NCI-H2227 (cell line): Measurements from ENCODE around the gene SHB.
A peak's percentile ranks its signal among the peaks of the same experiment; 100 is the strongest.

ENCODE experiments used
- DNase-seq: peaks from one replicate; lab custom pipeline; 2025; ENCODE audit not compliant: unreplicated experiment; lab: John Stamatoyannopoulos, UW

SHB gene

DNA sequence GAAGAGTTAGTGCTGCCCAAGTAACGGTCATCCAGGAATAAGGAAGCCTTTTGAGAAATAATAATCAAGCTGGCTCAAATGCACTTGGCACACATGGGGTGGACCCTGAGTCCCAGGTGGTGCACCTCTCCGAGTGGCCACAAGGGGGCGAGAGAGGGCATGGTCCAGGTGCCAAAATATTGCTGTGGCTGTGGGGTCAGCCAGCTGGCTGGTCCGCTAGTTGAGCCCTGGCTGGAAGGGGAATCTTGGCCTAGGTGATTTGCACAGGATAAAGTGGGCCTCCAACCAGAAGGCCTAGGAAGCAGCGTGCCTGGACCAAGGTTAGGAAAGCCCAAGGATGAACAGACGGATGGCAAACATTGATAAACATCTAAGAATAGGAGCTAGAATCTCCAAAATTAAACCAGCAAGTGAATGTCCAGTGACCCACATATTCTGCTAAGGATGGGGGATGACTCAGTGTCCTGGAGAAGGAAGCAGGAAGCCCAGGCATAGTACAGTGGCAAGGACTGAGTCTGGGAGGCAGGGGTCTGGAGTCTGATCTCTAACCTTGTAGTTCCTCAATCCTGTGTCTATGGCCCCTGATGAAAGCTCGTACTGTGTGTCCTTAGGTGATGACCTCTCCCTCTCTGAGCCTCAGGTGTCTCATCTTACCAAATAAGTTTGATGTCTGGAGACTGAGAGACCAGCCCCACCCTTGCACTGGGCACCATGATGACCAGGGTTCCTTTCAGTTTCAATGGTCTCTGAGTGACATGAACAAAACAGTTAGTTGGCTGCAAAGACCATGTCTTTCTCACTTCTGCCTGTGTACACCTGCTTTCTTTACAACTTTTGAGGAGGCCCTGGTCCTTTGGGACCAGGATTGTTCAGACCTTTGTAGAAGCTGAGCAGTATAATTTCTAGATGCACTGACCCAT, 19.2 kb upstream of the SHB start:
- peak; percentile 41 for DNase-seq

DNA sequence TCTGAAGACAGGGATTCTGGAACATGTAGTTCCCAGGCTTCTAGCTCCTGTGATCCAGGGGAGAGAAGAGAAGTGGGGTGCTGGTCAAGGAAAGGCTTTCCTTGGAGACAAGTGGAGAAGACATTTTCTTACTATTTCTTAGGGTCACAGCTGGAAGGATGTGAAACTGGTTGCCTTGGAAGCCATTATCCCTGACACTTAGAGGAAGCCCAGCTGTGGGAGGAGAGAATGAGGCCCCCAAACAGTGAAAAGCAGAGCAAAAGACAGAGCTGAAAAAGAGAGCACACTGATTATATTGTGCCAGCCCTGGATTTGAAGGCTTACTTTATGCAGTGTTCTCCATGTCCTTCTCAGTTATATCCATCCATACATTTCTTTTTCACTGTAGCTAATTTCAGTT, 17.5 kb upstream of the SHB start:
- DNase-seq = no peak

DNA sequence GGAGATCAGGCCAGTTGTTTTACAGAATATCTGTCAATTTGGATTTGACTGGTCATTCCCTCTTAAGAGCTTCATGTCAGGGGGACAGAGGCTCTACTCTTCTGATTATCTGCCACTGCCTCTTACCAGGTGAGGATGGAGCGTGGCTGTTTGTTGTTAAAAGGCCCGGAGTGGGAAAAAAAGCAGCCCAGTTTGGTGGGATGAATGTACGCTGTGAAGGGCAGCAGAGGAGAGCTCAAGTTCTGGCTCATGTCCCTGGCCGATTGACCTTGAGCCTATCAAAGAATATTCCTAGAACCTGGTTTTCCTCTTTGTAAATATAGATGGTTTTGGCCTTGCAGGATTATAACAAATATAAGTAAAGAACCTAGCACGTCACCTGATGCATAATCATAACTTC, 16.3 kb upstream of the SHB start:
- no peak for DNase-seq

DNA sequence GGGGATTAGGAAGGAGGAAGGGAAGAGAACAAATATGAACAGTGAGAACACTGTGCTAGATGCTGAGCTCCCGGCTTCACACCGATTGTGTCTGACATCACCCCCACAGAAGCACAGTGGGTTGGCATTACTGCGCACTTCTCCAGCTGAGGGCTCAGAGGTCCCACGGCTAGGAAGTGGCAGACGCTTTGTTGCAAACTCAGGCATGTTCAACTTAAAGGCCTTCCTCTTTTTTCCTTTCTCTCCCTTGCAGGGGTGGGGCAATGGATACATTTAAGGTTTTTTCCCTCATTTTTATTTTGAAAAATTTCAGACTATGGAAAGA, 15.5 kb upstream of the SHB start:
- no peak for DNase-seq

DNA sequence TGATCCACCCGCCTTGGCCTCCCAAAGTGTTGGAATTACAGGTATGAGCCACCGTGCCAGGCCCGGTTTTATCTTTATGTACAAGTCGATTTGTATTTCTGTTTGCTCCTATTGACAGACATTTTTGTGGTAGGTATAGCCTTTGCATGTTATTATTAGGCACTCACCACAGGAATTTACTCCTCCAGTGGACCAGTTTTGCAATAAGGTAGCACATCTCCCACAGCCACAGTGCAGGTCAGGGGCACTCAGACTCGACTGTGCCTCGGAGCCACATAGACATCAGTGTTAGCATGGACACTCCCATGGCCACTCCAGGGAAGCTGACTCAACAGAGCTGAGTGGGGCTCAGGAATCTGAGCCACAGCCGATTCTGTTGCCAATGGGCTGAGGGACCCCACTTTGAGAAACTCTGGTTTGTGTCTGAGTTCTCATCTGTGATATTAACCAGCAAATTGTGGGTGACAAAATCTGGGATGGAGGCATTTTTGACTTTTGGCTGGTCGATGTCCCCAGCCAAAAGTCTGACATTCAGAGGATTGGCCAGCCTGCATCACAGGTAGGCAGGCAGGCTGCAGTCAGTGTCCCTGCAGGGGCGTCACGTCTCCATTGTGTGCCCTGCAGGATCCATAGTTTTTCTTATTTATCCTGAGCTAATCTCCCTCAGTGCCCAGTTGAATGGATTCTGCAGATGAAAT, 15.0 kb upstream of the SHB start:
- no peak for DNase-seq

DNA sequence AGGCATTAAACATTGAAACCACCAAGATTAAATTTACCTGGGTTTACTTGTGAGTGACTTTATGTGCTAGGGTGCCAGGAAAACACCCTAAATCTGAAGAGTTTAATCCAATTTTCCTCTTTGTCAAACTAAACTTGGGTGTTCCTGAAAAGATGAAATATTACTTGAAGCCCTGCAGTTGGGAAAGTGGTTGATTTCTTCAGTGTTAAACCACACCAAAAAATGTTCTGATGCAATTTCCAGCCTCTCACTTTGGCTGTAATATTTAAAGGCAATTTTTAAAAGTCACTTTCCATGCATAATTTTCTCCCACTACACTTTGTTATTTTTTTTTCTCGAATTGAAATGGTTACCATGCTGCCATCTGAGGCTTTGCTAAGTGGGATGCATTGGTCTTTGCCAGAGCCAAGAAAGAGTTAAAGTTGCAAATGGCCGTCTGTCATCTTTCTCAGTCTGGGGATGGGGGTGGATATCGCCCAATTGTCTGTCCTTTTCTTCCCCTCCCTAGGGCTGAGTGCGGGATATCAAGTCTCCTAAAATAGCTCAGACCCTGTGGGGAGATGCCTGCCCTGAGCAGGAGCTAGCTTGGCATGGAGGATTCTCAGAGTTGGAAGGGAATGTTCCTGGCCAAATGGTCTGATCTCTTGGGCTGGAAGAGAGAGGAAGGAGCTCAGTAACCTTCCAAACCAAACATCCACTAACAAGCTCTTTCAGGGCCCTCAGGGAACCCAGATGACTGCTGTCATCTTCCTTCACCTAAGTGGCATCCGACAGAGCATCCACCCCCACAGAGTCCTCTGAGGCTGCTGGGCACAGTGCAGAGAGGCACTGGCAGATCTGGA, 13.6 kb upstream of the SHB start:
- no peak for DNase-seq

DNA sequence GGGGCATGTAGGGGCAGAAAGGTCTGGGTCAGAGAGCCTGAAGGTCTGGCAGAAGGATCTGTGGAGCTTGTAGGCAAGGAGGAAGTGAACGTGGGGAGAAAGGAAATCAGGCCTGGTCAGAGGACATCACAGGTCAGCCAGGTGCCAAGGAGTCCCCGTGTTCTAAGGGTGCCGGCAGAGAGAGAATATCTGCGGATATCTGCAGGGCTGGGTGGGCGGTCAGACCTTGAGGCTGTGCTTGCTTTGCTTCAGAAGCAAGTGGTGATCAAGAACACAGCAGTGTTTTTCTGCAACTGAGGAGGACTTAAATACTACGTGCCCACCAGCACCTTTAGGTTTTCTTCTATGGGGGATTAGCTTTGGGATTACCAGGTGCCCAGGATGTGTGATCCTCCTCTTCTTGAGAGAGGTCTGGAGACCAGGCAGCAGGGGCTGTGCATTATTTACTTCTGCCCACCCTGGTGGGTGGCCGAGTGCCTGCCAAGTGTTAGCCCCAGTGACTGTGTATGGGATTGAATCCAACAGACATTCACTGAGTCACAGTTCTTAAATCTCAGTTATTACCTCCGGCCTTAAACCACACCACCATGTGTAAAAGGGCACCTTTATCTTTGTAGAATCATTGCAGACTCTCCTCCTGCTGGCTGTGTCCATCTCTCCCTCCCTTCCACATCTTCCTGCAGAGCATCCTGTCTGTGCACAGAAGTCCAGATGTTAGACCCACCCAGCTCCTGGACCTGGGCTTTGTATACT, 12.5 kb upstream of the SHB start:
- no peak for DNase-seq

DNA sequence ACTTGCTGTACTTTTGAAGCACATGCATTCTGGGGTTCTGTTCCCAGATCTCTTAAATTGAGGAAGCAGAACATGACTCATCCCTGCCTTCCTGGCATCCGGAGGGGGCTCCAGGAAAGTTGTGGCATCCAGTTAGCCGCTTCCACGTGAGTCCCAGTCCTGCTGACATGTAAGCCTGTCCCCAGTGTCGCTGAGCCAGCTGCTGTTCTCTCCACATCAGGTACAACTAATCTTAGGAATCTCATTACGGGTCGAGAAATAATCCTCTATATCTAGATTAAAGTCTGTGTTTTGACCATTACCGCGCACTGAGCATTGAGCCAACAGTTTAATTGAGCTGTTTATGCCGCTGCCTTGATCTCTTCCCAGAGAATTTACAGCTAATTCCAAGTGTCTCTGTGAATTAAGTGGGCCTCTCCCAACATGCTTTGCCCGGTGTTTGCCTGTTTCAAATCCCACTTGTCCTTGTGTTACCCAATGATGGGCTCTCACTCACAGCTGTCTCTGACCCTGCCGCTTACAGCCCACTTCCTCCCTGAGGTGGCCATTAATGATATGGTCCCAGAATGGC, 10.5 kb upstream of the SHB start:
- DNase-seq = no peak

DNA sequence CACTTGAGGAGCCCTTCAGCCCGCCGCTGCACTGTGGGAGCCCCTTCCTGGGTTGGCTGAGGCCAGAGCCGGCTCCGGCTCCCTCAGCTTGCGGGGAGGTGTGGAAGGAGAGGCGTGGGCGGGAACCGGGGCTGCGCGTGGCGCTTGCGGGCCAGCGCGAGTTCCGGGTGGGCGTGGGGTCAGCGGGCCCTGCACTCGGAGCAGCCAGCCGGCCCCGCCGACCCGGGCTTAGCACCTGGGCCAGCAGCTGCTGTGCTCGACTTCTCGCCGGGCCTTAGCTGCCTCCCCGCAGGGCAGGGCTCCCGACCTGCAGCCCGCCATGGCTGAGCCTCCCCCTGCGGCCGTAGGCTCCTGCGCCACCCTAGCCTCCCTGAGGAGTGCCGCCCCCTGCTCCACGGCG, 6.2 kb upstream of the SHB start:
- no peak for DNase-seq

DNA sequence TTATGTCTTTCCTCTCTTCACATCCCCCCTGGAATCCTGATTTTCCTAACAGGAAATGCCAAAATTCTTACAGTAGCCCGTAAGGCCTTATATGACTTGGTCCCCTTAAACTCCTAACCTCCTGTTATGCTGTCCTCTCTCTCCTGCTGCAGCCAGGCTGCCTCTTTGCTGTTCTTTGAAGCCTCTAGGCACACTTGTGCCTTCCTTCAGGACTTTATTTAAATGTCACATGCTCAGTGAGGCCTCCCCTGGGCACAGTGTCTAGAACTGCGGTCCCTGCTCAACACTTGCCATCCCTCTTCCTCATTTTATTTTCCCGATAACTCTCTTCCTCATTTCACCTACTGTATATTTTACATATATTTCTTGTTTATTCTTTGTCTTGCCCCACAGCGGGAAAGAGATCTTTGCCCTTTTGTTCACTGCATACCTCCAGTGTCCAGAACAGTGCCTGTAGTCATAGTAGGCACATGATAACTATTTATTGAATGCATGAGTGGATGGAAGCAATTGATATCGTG, 5.5 kb upstream of the SHB start:
- DNase-seq = no peak

DNA sequence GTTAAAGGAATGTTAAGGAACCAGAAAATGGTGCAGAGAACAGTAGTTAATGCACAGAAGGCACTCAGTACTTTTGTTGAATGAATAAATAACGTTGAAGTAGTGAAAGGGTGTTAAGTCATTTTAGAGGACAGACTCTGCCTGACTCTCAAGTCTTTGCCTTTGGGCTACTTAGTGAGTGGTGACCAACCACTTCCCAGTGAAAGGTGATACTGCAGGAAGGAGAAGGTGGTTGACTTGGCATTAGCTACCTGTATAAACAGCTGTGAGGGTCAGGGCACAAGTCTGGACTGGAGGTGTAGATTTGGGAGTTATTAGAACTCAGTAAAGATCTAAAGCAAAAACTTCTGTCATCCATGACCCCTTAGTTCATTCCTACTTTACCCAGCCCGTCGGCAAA, 4.9 kb upstream of the SHB start:
- no peak for DNase-seq

DNA sequence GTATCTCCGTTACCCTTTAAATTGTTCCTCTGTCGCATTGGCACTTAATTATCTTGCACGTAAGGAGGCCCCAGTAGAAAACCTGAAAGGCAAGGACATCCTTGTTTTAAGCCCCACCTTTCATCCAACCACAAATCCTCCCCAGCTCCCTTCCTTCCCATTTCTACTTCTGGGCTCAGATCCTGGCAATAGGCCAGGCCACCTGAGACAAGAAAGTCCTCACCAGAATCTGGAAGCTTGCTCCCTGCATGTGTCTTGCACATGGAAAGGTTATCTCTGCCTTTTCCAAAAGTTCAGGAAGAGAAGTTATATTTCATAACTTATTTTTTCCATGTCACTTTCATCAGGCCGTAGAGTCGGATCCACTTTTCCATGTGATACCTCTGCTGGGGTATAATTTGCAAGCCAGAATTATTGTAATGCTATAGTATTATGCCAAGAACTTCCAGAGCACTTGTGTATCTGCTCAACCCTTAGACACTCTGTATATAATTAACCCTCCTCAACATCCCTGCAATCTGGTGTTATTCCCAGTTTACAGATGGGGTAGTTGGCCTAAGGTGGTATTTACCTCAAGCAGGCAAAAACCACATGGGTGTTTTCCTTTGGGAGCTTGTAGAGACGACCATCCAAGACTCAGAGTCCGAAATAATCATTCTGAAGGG, 2.6 kb upstream of the SHB start:
- peak; percentile 44 for DNase-seq

DNA sequence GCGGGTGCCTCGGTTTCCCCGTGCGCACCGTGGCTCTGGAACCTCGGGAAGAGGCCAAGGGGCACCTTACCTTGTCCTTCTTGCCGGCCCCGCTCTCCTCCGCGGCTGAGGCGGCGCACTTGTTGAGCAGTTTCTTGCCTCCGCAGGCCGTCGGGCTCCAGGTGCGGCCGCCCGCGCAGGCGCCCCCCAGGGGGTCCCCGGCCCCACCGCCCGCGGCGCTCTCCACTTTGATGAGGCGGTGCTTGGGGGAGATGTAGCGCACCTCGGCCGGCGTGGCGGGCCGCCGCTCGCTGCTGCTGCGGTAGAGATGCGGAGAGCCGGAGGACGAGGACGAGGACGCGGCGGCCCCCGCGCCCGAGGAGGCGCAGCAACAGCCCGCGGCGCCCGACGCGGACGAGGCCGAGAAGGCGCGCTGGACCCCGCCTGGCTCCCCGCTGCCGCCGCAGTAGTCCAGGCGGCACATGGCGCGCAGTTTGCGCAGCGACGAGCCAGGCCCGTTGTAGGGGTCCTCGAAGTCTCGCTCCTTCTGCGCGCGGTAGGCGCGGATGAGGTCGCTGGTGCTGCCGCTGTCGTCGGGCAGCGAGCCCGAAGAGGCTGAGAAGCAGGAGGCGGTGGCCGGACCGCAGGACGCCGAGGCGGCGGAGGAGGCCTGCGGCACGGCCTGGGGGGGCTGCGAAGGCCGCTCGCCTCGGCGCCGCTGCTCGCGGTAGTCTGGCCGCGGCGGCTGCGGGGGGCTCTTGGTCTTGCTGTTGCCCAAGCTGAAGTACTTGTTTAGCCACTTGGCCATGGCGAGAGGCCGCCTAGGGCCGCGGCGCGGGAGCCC, 957 bp downstream of the SHB start:
- DNase-seq = peak; percentile 25

DNA sequence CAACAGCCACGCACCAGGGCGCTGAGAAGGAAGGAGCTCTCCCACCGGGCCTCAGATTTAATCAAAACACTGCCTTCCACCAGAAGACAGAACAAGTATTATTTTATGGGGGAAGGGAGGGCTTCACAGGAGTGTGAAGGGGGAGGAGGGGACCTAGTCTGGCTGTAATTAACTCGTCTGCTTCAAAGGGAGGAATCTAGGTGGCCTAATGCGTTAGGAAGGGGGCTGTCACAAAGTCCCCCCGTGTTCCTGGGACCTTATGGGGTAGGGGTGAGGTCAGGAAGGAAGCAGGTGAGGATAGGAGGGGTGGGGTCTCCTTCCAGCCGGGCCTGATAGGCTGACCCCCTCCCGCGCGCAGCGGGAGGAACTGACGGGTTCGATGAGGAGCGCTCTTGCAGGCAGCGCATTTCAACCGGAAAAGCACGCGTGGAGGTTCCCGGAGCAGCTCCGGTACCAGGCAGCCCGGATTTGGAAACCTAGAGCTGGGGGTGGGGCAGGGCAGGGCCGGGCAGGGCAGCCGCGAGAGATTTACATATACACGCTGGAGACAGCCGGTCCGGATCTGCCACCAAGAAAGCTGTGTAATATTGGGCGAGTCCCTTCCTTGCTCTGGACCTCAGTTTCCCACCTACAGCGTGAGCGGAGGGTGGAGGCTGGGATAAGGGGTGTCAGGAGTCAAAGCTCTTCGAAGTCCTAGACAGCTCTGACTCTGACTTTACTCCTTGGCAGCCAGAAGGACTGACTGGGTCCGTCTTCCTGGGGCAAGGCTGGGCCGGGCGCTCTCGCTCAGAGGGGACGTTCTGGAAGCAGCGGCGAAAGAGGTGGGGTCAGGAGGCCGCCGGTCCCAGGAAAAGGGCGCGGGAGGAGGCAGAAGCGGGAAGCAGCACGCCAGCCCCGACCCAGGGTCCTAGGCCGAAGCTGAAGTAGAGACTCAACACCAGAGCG, 1.8 kb downstream of the SHB start:
- no peak for DNase-seq

DNA sequence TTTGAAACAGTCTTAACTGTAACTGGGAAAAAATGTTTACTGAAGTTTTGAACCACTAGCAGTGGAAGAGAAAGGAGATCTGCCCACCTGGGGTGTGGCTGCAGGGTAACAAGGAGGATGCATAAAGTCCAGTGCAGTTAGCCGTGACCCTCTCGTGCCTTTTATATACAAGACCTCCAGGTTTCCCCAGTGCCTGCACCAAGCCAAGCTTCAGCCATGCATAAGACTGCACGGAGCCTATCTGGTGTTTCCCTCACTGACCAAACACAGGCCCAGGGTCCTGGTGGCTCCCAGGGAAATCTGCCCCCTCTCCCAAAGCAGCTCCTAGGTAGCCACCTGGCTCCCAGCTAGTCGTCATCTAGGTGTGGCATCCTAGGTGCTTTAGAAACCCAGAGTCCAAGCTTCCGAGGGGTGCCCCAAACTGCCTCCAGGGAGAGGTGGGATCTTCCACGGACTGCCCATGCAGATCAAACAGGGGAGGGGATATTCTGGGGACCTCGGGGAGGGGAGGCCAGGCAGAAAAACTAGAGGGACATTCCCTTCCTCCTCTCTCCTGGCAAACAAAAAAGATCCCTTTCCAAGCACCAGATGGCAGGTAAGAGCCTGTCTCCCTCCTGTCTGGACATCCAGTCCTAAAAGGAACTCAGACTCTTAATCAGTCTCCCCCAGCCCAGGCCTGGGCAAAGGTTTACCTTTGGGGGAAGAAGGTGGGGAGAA, 2.7 kb downstream of the SHB start:
- no peak for DNase-seq

DNA sequence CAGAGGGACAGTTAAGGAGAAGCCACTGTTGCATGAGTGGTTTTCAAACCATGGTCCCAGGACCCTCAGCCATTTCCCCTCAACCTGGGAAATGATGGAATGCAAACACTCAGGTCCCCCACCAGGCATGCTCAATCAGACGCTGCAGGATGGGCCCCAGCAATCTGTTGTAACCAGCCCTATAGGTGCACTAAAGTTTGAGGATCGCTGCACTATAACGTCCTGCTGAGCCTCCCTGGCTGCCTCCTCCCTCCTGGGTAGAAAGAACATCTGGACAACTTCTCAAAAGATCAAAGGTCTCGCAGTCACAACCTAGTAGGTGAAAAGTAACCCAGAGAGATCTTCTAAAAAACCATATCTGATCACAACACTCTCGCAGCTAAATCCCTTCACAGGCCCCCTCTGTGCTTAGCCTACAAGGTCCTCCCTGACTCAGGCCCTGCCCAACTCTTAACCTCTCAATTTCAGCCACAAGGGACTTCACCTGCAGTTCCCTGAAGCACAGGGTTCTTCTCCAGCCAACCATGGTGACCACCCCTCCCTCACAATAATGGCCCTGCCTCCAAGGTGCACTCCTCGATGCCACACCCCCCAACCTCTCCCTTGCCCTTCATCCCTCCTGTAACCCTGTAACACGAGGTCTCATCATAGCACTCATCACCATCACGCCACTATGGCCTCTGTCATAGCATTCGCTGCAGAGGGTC, 3.5 kb downstream of the SHB start:
- DNase-seq = no peak
